Hypothalamus (tissue), 51 donors: ENCODE data around the gene COQ6.
"Not testable (repeated sequence)": the region's sequence is repeated elsewhere in the genome, so short reads cannot be mapped to it uniquely, and the experiment has no call there.

Experiments used
- DNase-seq, 51 donors: peaks; one replicate each; lab custom pipeline; 2025; lab: John Stamatoyannopoulos, UW

The COQ6 gene

GRCh38 chr14:73949752-73950734, at the start of gene COQ6, which contains the start of gene FAM161B:
COQ6 (plus strand) TSS chr14:73950302; CDS start chr14:73950333, 31 bp downstream.
FAM161B (minus strand) TSS chr14:73950094; CDS start chr14:73950026, 68 bp downstream.
- DNase-seq = peak; percentile 60 to 96 (median 92)

- DNase-seq = no peak
Observed at GRCh38 chr14:73903028-73903427, 47.1 kb upstream of the COQ6 start.

- no peak for DNase-seq
Observed at GRCh38 chr14:73909681-73910080, 40.4 kb upstream of the COQ6 start.

GRCh38 chr14:73913256-73913655, 36.8 kb upstream of the COQ6 start:
- no peak for DNase-seq

- DNase-seq = no peak
Observed at GRCh38 chr14:73916324-73916723, 33.8 kb upstream of the COQ6 start.

- not testable (repeated sequence) for DNase-seq
Observed at GRCh38 chr14:73919457-73919856, 30.6 kb upstream of the COQ6 start.

- no peak for DNase-seq
Observed at GRCh38 chr14:73924337-73924736, 25.8 kb upstream of the COQ6 start.

GRCh38 chr14:73935666-73936065, 14.4 kb upstream of the COQ6 start:
- no peak for DNase-seq

- no peak for DNase-seq
Observed at GRCh38 chr14:73936548-73936947, 13.6 kb upstream of the COQ6 start.

GRCh38 chr14:73937012-73937411, 13.1 kb upstream of the COQ6 start:
- no peak for DNase-seq

- DNase-seq = no peak
Observed at GRCh38 chr14:73942180-73942579, 7.9 kb upstream of the COQ6 start.

GRCh38 chr14:73943083-73943482, 7.0 kb upstream of the COQ6 start:
- DNase-seq = no peak

- no peak for DNase-seq
Observed at GRCh38 chr14:73944432-73945158, 5.5 kb upstream of the COQ6 start.

GRCh38 chr14:73945159-73945670, 4.9 kb upstream of the COQ6 start:
- no peak for DNase-seq

GRCh38 chr14:73953731-73954130, 3.6 kb downstream of the COQ6 start:
- DNase-seq = no peak

GRCh38 chr14:73955674-73956073, 5.6 kb downstream of the COQ6 start:
- no peak for DNase-seq

GRCh38 chr14:73958591-73958990, 8.5 kb downstream of the COQ6 start:
- no peak for DNase-seq

GRCh38 chr14:73961192-73961591, 11.1 kb downstream of the COQ6 start:
- DNase-seq = no peak

GRCh38 chr14:73965216-73965615, 15.1 kb downstream of the COQ6 start:
- DNase-seq = no peak

- DNase-seq = no peak
Observed at GRCh38 chr14:73968885-73969284, 18.8 kb downstream of the COQ6 start.

GRCh38 chr14:73973497-73973896, 23.4 kb downstream of the COQ6 start:
- no peak for DNase-seq
